Transverse colon (tissue), 3 donors: ENCODE data around the gene OTULIN.

Experiments used
- CTCF ChIP-seq, 5 experiments: fragments of 200-600 bp in 3 of 5; fragments of 450-650 bp in 2 of 5; sonication (generic) in 3 of 5; IDR thresholded peaks; 1 replicate in 2 of 5; 2 replicates in 3 of 5; pipeline ENCODE4 v1.5.1; 2016 to 2017; ENCODE audit warnings: antibody characterized with exemption in 5 of 5, inconsistent platforms in 3 of 5, mild to moderate bottlenecking in 2 of 5, moderate library complexity in 1 of 5
- EP300 ChIP-seq: sonication (generic); formaldehyde crosslinking; IDR thresholded peaks from one replicate; pipeline ENCODE4 v1.6.1; 2017; ENCODE audit warnings: antibody characterized with exemption, low read depth
- POLR2A ChIP-seq: fragments of 450-650 bp; IDR thresholded peaks from one replicate; pipeline ENCODE4 v1.6.1; 2016; ENCODE audit warnings: antibody characterized with exemption, mild to moderate bottlenecking, moderate library complexity

- TF ChIP-seq CTCF (IDR thresholded peaks at IDR 0.05) (no peak), POLR2A (no peak), EP300 (no peak)
These were observed 744 bp downstream of the OTULIN start for GRCh38 chr5:14665101-14665822.
